Measurements from ENCODE around the gene ATP7B. TPM values are rescaled to one million over a fixed set of nuclear protein-coding genes. Genes with fewer than 3 reads are reported as not detected.

ATP7B gene
- total and polyA plus RNA-seq, 2 experiments from 2014 or later, result 2.2 to 12.8 TPM

DNA sequence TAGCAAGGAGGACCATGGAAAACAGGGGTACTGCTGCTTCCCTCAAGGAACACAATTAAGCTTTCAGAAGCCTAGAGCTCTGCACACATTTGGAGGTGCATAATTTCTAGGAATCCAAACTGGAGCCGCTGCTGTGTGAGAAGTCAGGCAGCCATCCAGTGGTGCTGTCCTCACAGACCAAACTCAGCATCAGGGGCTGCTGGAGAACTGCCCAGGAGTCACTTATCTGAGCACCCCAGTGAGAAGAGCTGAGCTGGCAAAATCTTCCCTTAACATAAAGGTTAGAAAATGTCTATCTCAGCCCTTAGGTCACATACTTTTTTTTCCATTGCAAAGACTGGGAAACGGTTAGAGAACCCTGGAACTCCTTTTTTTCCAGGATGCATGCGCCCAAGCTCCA lies 72.8 kb downstream of the ATP7B start:
- H3K27me3 Mint-ChIP-seq (ENCODE audit: insufficient read depth, low read depth, poor library complexity), result peaks cover 11% of the 10 kb centered on the region
- Histone ChIP-seq H2AFZ (no peak overlapping the region), H3K79me2 (replicated peaks; ENCODE audit: insufficient read depth) (no peaks in the 10 kb centered on the region), H3K36me3 (ENCODE audit: insufficient read depth) (no peaks in the 10 kb centered on the region; the same call in 1 of the 2 replicates), H3K27ac (ENCODE audit: low read depth) (no peak overlapping the region), H3K4me3 (no peak overlapping the region), H3K9me2 (ENCODE audit: insufficient read depth) (no peaks in the 10 kb centered on the region), H3K27me3 (ENCODE audit: insufficient read depth) (no peaks in the 10 kb centered on the region), H3K4me2 (no peak overlapping the region), H3F3A (replicated peaks; ENCODE audit: low read depth) (no peaks in the 10 kb centered on the region), H4K20me1 (replicated peaks; ENCODE audit: insufficient read depth) (no peaks in the 10 kb centered on the region), H3K4me1 (ENCODE audit: insufficient read depth) (no peaks in the 10 kb centered on the region)
- no peak for TF ChIP-seq POLR2AphosphoS5 (IDR thresholded peaks at IDR 0.05; ENCODE audit: low read depth)
- TF ChIP-seq, protein P1, sequence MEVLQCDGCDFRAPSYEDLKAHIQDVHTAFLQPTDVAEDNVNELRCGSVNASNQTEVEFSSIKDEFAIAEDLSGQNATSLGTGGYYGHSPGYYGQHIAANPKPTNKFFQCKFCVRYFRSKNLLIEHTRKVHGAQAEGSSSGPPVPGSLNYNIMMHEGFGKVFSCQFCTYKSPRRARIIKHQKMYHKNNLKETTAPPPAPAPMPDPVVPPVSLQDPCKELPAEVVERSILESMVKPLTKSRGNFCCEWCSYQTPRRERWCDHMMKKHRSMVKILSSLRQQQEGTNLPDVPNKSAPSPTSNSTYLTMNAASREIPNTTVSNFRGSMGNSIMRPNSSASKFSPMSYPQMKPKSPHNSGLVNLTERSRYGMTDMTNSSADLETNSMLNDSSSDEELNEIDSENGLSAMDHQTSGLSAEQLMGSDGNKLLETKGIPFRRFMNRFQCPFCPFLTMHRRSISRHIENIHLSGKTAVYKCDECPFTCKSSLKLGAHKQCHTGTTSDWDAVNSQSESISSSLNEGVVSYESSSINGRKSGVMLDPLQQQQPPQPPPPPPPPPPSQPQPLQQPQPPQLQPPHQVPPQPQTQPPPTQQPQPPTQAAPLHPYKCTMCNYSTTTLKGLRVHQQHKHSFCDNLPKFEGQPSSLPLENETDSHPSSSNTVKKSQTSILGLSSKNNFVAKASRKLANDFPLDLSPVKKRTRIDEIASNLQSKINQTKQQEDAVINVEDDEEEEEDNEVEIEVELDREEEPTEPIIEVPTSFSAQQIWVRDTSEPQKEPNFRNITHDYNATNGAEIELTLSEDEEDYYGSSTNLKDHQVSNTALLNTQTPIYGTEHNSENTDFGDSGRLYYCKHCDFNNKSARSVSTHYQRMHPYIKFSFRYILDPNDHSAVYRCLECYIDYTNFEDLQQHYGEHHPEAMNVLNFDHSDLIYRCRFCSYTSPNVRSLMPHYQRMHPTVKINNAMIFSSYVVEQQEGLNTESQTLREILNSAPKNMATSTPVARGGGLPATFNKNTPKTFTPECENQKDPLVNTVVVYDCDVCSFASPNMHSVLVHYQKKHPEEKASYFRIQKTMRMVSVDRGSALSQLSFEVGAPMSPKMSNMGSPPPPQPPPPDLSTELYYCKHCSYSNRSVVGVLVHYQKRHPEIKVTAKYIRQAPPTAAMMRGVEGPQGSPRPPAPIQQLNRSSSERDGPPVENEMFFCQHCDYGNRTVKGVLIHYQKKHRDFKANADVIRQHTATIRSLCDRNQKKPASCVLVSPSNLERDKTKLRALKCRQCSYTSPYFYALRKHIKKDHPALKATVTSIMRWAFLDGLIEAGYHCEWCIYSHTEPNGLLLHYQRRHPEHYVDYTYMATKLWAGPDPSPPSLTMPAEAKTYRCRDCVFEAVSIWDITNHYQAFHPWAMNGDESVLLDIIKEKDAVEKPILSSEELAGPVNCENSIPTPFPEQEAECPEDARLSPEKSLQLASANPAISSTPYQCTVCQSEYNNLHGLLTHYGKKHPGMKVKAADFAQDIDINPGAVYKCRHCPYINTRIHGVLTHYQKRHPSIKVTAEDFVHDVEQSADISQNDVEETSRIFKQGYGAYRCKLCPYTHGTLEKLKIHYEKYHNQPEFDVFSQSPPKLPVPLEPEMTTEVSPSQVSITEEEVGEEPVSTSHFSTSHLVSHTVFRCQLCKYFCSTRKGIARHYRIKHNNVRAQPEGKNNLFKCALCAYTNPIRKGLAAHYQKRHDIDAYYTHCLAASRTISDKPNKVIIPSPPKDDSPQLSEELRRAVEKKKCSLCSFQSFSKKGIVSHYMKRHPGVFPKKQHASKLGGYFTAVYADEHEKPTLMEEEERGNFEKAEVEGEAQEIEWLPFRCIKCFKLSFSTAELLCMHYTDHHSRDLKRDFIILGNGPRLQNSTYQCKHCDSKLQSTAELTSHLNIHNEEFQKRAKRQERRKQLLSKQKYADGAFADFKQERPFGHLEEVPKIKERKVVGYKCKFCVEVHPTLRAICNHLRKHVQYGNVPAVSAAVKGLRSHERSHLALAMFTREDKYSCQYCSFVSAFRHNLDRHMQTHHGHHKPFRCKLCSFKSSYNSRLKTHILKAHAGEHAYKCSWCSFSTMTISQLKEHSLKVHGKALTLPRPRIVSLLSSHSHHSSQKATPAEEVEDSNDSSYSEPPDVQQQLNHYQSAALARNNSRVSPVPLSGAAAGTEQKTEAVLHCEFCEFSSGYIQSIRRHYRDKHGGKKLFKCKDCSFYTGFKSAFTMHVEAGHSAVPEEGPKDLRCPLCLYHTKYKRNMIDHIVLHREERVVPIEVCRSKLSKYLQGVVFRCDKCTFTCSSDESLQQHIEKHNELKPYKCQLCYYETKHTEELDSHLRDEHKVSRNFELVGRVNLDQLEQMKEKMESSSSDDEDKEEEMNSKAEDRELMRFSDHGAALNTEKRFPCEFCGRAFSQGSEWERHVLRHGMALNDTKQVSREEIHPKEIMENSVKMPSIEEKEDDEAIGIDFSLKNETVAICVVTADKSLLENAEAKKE (CRISPR knock-in tag; IDR thresholded peaks at IDR 0.05), result no peak
- TF ChIP-seq ZNF331 (CRISPR knock-in tag; IDR thresholded peaks at IDR 0.05; ENCODE audit: low read depth), result no peak
- no peak for TF ChIP-seq CREB1 (CRISPR knock-in tag; IDR thresholded peaks at IDR 0.05; ENCODE audit: low read depth)
- no peak for TF ChIP-seq NANOG (IDR thresholded peaks at IDR 0.05; ENCODE audit: borderline replicate concordance)
- TF ChIP-seq, protein P2, sequence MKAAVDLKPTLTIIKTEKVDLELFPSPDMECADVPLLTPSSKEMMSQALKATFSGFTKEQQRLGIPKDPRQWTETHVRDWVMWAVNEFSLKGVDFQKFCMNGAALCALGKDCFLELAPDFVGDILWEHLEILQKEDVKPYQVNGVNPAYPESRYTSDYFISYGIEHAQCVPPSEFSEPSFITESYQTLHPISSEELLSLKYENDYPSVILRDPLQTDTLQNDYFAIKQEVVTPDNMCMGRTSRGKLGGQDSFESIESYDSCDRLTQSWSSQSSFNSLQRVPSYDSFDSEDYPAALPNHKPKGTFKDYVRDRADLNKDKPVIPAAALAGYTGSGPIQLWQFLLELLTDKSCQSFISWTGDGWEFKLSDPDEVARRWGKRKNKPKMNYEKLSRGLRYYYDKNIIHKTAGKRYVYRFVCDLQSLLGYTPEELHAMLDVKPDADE (IDR thresholded peaks at IDR 0.05), result no peak
- TF ChIP-seq, protein P3, sequence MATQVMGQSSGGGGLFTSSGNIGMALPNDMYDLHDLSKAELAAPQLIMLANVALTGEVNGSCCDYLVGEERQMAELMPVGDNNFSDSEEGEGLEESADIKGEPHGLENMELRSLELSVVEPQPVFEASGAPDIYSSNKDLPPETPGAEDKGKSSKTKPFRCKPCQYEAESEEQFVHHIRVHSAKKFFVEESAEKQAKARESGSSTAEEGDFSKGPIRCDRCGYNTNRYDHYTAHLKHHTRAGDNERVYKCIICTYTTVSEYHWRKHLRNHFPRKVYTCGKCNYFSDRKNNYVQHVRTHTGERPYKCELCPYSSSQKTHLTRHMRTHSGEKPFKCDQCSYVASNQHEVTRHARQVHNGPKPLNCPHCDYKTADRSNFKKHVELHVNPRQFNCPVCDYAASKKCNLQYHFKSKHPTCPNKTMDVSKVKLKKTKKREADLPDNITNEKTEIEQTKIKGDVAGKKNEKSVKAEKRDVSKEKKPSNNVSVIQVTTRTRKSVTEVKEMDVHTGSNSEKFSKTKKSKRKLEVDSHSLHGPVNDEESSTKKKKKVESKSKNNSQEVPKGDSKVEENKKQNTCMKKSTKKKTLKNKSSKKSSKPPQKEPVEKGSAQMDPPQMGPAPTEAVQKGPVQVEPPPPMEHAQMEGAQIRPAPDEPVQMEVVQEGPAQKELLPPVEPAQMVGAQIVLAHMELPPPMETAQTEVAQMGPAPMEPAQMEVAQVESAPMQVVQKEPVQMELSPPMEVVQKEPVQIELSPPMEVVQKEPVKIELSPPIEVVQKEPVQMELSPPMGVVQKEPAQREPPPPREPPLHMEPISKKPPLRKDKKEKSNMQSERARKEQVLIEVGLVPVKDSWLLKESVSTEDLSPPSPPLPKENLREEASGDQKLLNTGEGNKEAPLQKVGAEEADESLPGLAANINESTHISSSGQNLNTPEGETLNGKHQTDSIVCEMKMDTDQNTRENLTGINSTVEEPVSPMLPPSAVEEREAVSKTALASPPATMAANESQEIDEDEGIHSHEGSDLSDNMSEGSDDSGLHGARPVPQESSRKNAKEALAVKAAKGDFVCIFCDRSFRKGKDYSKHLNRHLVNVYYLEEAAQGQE (IDR thresholded peaks at IDR 0.05; ENCODE audit: unreplicated experiment), result no peak
- TF ChIP-seq EZH2 (IDR thresholded peaks at IDR 0.05; ENCODE audit: low read depth, unreplicated experiment), result no peak
- no peak for TF ChIP-seq ZNF114 (CRISPR knock-in tag; IDR thresholded peaks at IDR 0.05)
- TF ChIP-seq EZH2phosphoT487 (IDR thresholded peaks at IDR 0.05; ENCODE audit: unreplicated experiment), result no peak
- no peak for TF ChIP-seq STAT1 (IDR thresholded peaks at IDR 0.05; ENCODE audit: unreplicated experiment)
- TF ChIP-seq, protein P4, sequence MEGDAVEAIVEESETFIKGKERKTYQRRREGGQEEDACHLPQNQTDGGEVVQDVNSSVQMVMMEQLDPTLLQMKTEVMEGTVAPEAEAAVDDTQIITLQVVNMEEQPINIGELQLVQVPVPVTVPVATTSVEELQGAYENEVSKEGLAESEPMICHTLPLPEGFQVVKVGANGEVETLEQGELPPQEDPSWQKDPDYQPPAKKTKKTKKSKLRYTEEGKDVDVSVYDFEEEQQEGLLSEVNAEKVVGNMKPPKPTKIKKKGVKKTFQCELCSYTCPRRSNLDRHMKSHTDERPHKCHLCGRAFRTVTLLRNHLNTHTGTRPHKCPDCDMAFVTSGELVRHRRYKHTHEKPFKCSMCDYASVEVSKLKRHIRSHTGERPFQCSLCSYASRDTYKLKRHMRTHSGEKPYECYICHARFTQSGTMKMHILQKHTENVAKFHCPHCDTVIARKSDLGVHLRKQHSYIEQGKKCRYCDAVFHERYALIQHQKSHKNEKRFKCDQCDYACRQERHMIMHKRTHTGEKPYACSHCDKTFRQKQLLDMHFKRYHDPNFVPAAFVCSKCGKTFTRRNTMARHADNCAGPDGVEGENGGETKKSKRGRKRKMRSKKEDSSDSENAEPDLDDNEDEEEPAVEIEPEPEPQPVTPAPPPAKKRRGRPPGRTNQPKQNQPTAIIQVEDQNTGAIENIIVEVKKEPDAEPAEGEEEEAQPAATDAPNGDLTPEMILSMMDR (conservative IDR thresholded peaks at IDR 0.05; ENCODE audit: low read depth in 2 of 2), result no peak
- no peak for TF ChIP-seq JUNB (IDR thresholded peaks at IDR 0.05; ENCODE audit: unreplicated experiment)
- H3K36me3 Mint-ChIP-seq (ENCODE audit: low read depth), result no peaks in the 10 kb centered on the region; the same call in 2 of the 3 replicates
- H3K9me3 Mint-ChIP-seq, result no peaks in the 10 kb centered on the region; the same call in 2 of the 3 replicates
- H3K4me3 Mint-ChIP-seq, result no peak overlapping the region
- ATAC-seq, result no peak
- DNase-seq (ENCODE audit: low spot score), result no peak
- no peaks in the 10 kb centered on the region; the same call in 2 of the 3 replicates for H3K4me1 Mint-ChIP-seq
- no peak overlapping the region for H3K27ac Mint-ChIP-seq
